H1 (cell line): ENCODE results near the gene MYO7B. TPM values are rescaled to one million over a fixed set of nuclear protein-coding genes. Genes with fewer than 3 reads are reported as not detected.

Experiments used
- NANOG ChIP-seq: IDR thresholded peaks from 2 replicates; pipeline ENCODE4 v1.6.1; 2011; ENCODE audit warnings: low read length, low read depth, mild to moderate bottlenecking, inconsistent platforms; ENCODE audit not compliant: insufficient read depth, poor library complexity, severe bottlenecking
- PHF8 ChIP-seq: fragments of 200-600 bp; sonication (generic); conservative IDR thresholded peaks from 2 replicates; pipeline ENCODE4 v1.7.1; 2012; ENCODE audit warnings: low read depth, mild to moderate bottlenecking, inconsistent platforms, low read length, moderate library complexity
- polyA plus RNA-seq, 7 experiments: library from polyadenylated mRNA; depleted of rRNA in 3 of 7; stranded (reverse) in 5 of 7; unstranded in 2 of 7; fragments of >200 nt in 5 of 7; fragments of 200-250 nt in 2 of 7; gene quantifications; 1 replicate in 5 of 7; 2 replicates in 1 of 7; 4 replicates in 1 of 7; pipeline versions ENCODE4 v1.2.1 to v1.2.3, GENCODE V29; 2011 to 2013; ENCODE audit warnings: missing spikeins in 2 of 7, mixed read lengths in 2 of 7
- total RNA-seq: library from RNA; stranded (reverse); fragmentation: NEBNext Ultra II Directional; extraction: Animal tissue kit (Norgen Biotek cat#: 25700); gene quantifications from 2 replicates; pipeline ENCODE4 v1.2.1, GENCODE V29; 2021

MYO7B gene
- total and polyA plus RNA-seq, 2 of the 8 experiments (the other 6 are each of a cell fraction or from before 2014, with no cell fraction given), result not detected

DNA sequence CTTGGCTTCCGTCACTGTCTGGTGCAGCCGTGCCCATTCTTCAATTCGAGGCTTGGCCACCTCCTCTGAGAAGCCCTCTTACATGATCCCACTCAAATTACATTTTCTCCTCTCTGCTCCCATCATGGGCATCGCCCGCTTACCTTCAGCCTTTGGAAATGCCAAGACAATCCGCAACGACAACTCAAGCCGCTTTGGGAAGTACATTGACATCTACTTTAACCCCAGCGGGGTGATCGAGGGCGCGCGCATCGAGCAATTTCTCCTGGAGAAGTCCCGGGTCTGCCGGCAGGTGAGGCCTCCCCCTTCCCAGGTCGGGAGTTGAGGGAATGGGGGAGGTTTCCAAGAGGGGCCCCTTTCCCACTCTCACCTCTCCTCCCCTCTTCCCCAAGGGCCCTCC lies 38.3 kb downstream of the MYO7B start (continued):
- TF ChIP-seq PHF8 (no peak), NANOG (no peak)
